ENCODE results near the gene HSBP1.

DNA sequence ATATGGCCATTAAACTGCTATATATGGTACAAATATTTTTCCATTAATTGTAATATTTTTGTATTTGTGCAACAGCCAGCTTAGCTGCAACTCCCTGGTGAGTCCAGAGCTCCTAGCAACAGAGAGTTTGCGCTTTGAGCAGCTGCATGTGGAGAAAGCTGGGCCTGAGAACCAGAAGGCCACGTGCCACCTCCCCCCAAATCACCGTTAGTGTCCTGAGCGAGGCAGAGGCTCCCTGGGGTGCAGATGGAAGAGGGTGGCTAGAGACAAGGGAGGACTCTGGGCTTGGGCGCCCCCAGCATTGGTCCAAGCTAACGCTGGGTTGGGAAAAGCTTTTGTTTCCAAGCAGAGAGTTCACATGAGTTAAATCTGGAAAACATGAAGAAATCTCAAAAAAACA is 41.6 kb downstream of the HSBP1 start:
- TF ChIP-seq, protein P1, sequence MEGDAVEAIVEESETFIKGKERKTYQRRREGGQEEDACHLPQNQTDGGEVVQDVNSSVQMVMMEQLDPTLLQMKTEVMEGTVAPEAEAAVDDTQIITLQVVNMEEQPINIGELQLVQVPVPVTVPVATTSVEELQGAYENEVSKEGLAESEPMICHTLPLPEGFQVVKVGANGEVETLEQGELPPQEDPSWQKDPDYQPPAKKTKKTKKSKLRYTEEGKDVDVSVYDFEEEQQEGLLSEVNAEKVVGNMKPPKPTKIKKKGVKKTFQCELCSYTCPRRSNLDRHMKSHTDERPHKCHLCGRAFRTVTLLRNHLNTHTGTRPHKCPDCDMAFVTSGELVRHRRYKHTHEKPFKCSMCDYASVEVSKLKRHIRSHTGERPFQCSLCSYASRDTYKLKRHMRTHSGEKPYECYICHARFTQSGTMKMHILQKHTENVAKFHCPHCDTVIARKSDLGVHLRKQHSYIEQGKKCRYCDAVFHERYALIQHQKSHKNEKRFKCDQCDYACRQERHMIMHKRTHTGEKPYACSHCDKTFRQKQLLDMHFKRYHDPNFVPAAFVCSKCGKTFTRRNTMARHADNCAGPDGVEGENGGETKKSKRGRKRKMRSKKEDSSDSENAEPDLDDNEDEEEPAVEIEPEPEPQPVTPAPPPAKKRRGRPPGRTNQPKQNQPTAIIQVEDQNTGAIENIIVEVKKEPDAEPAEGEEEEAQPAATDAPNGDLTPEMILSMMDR (IDR thresholded peaks at IDR 0.05) = no peak
- TF ChIP-seq EZH2phosphoT487 (IDR thresholded peaks at IDR 0.05) = no peak

All from neural progenitor cell (in vitro differentiated cells).